Measurements from ENCODE around the gene TTLL13.

GRCh38 chr15:90221246-90221900 lies 28.0 kb upstream of the TTLL13 start:
- TF ChIP-seq POLR2A (IDR thresholded peaks at IDR 0.05; ENCODE audit: low read length), result no peak
- TF ChIP-seq GATA1 (IDR thresholded peaks at IDR 0.05; ENCODE audit: low read depth, low read length), result no peak

All from erythroblast (primary cell).